GM12878 (cell line): ENCODE results near the gene TAPT1. TPM values are rescaled to one million over a fixed set of nuclear protein-coding genes. Genes with fewer than 3 reads are reported as not detected.

ENCODE experiments used
- ATAC-seq: fragments of 200-7000 bp; cut with Tn5 transposase; 3 replicates; pipeline ENCODE4 v1.9.1; 2020; ENCODE audit warnings: mild to moderate bottlenecking, moderate library complexity
- BruUV-seq: library from RNA; stranded (reverse); fragments of 400-500 nt; replicated peaks from 2 replicates; lab custom pipeline; 2021; lab: Mats Ljungman, UMichigan
- CTCF ChIA-PET: fragments of 300-600 bp; sonication (Branson Sonifier 250); formaldehyde crosslinking; extraction: SDS; loops from one replicate; lab custom pipeline; 2021; ENCODE audit warnings: inconsistent platforms; lab: Yijun Ruan, JAX
- POLR2A ChIA-PET: fragments of 350-600 bp; formaldehyde crosslinking; extraction: SDS; loops from one replicate; lab custom pipeline; 2021; ENCODE audit warnings: inconsistent platforms; lab: Charles Lee
- RAD21 ChIA-PET: fragments of 300-600 bp; sonication (Branson Sonifier 250); formaldehyde crosslinking; loops from one replicate; lab custom pipeline; 2023; ENCODE audit warnings: antibody characterized with exemption; ENCODE audit not compliant: unreplicated experiment; lab: Charles Lee
- SMC1A ChIA-PET: fragments of 300-600 bp; sonication (Branson Sonifier 250); formaldehyde crosslinking; loops from one replicate; lab custom pipeline; 2023; ENCODE audit not compliant: unreplicated experiment, uncharacterized antibody; lab: Charles Lee
- DNase-seq: peaks from one replicate; pipeline ENCODE4 v3.0.0-alpha.2; 2011; ENCODE audit warnings: low read depth, low spot score
- FAIRE-seq: peaks from 3 replicates; lab custom pipeline; 2011; peaks lifted over from hg19 to GRCh38; lab: Jason Lieb, UNC
- H2AFZ ChIP-seq: 2 replicates; pipeline ENCODE4 v1.6.0; 2011; ENCODE audit warnings: low read depth, low read length, control low read depth; ENCODE audit not compliant: control insufficient read depth
- H3K27ac ChIP-seq: 2 replicates; pipeline ENCODE4 v1.5.1; 2011; ENCODE audit warnings: control low read depth; ENCODE audit not compliant: control insufficient read depth, insufficient read depth
- H3K27me3 ChIP-seq, 2 experiments: replicated peaks in 1 of 2; 2 replicates each; pipeline versions ENCODE4 v1.6.0 to v1.6.1; 2011; ENCODE audit warnings: low read length in 1 of 2; ENCODE audit not compliant: control insufficient read depth in 2 of 2, insufficient read depth in 2 of 2
- H3K36me3 ChIP-seq, 2 experiments: 2 replicates each; pipeline ENCODE4 v1.5.1; 2011; ENCODE audit warnings: low read length in 1 of 2; ENCODE audit not compliant: control insufficient read depth in 2 of 2, insufficient read depth in 2 of 2
- H3K4me1 ChIP-seq: 2 replicates; pipeline ENCODE4 v1.6.1; 2011; ENCODE audit warnings: mild to moderate bottlenecking, low read length, moderate library complexity, mixed read lengths; ENCODE audit not compliant: control insufficient read depth, insufficient read depth
- H3K4me2 ChIP-seq: 2 replicates; pipeline ENCODE4 v1.6.0; 2011; ENCODE audit warnings: control low read depth; ENCODE audit not compliant: control insufficient read depth, insufficient read depth
- H3K4me3 ChIP-seq: fragments of 200-600 bp; sonication (generic); 2 replicates; pipeline ENCODE4 v1.5.1; 2016
- H3K79me2 ChIP-seq: 2 replicates; pipeline ENCODE4 v1.6.0; 2011; ENCODE audit warnings: low read length; ENCODE audit not compliant: control insufficient read depth, insufficient read depth
- H3K9ac ChIP-seq: 2 replicates; pipeline ENCODE4 v1.8.0; 2011; ENCODE audit warnings: low read length, control low read depth, mixed read lengths; ENCODE audit not compliant: control insufficient read depth, insufficient read depth
- H3K9me3 ChIP-seq: replicated peaks from 3 replicates; pipeline ENCODE4 v1.5.1; 2011; ENCODE audit warnings: mild to moderate bottlenecking, low read length; ENCODE audit not compliant: control insufficient read depth, insufficient read depth
- H4K20me1 ChIP-seq: 2 replicates; pipeline ENCODE4 v1.6.0; 2011; ENCODE audit not compliant: control insufficient read depth, insufficient read depth
- CHD4 ChIP-seq: fragments of 200-600 bp; sonication (generic); IDR thresholded peaks from 2 replicates; pipeline ENCODE4 v1.6.1; 2016; ENCODE audit warnings: mild to moderate bottlenecking
- EZH2 ChIP-seq: IDR thresholded peaks from 2 replicates; pipeline ENCODE4 v1.6.1; 2012; ENCODE audit warnings: low read depth, mild to moderate bottlenecking, control low read depth, inconsistent platforms, low read length, borderline replicate concordance; ENCODE audit not compliant: control insufficient read depth
- IKZF1 ChIP-seq: fragments of 450-650 bp; conservative IDR thresholded peaks from 2 replicates; pipeline ENCODE4 v1.6.1; 2017; ENCODE audit warnings: antibody characterized with exemption, mild to moderate bottlenecking
- IRF4 ChIP-seq: IDR thresholded peaks from 2 replicates; pipeline ENCODE4 v1.6.1; 2011; ENCODE audit warnings: low read depth, low read length
- LARP7 ChIP-seq: fragments of 450-650 bp; IDR thresholded peaks from 2 replicates; pipeline ENCODE4 v1.6.1; 2017; ENCODE audit warnings: mild to moderate bottlenecking
- MTA2 ChIP-seq: fragments of 450-650 bp; IDR thresholded peaks from 2 replicates; pipeline ENCODE4 v1.6.1; 2016; ENCODE audit warnings: low read depth, mild to moderate bottlenecking, moderate library complexity
- NBN ChIP-seq: fragments of 450-650 bp; IDR thresholded peaks from 2 replicates; pipeline ENCODE4 v1.6.1; 2016
- NFIC ChIP-seq: IDR thresholded peaks from 2 replicates; pipeline ENCODE4 v1.6.1; 2012; ENCODE audit warnings: low read depth, mild to moderate bottlenecking, inconsistent platforms, low read length, moderate library complexity
- POLR2A ChIP-seq: IDR thresholded peaks from 2 replicates; pipeline ENCODE4 v1.6.1; 2011; ENCODE audit warnings: low read depth, mild to moderate bottlenecking, low read length
- SIX5 ChIP-seq: IDR thresholded peaks from 2 replicates; pipeline ENCODE4 v1.6.1; 2011; ENCODE audit warnings: mild to moderate bottlenecking, low read depth, low read length, moderate library complexity; ENCODE audit not compliant: severe bottlenecking
- ZNF217 ChIP-seq: fragments of 450-650 bp; IDR thresholded peaks from 2 replicates; pipeline ENCODE4 v1.6.1; 2017; ENCODE audit warnings: antibody characterized with exemption, mild to moderate bottlenecking
- in situ Hi-C: fragments of 300-500 bp; cut with MboI; formaldehyde crosslinking; loops from 9 replicates; pipeline ENCODE4 v1.14.3; 2018; ENCODE audit warnings: mixed read lengths
- intact Hi-C: fragments of 100-400 bp; cut with micrococcal nuclease; formaldehyde crosslinking; loops from one replicate; pipeline ENCODE4 v1.14.2; 2022; ENCODE audit not compliant: unreplicated experiment
- polyA plus RNA-seq, 11 experiments: library from polyadenylated mRNA; depleted of rRNA in 4 of 11; unstranded in 6 of 11; stranded (reverse) in 5 of 11; fragments of >200 nt; fragmentation: Nextera tagmentation in 4 of 11; fragmentation: Illumina TruSeq in 1 of 11; extraction: Ambion mirVana in 4 of 11; extraction: Trizol in 1 of 11; gene quantifications; 1 replicate in 1 of 11; 2 replicates in 10 of 11; pipeline versions ENCODE4 v1.2.1 to v1.2.3, GENCODE V29; 2011 to 2016; ENCODE audit warnings: inconsistent platforms in 2 of 11, missing spikeins in 2 of 11, low read depth in 1 of 11
- total RNA-seq, 4 experiments: library from RNA; depleted of rRNA in 3 of 4; stranded (reverse); fragments of >200 nt in 3 of 4; fragmentation: Illumina TruSeq in 1 of 4; extraction: Trizol in 1 of 4; gene quantifications; 2 replicates each; pipeline versions ENCODE4 v1.2.1 to v1.2.3, GENCODE V29; 2013 to 2021
- TF ChIP-seq, protein P1 (sequence below): IDR thresholded peaks from 2 replicates; pipeline ENCODE4 v1.6.1; 2012; ENCODE audit warnings: low read length, inconsistent platforms
- TF ChIP-seq, protein P2 (sequence below): fragments of 450-650 bp; IDR thresholded peaks from 2 replicates; pipeline ENCODE4 v1.6.1; 2017; ENCODE audit warnings: low read depth, mild to moderate bottlenecking, moderate library complexity
- TF ChIP-seq, protein P3 (sequence below): fragments of 450-650 bp; IDR thresholded peaks from 2 replicates; pipeline ENCODE4 v1.6.1; 2016; ENCODE audit warnings: mild to moderate bottlenecking, moderate library complexity, borderline replicate concordance
- TF ChIP-seq, protein P4 (sequence below): IDR thresholded peaks from 2 replicates; pipeline ENCODE4 v1.6.1; 2011; ENCODE audit warnings: mild to moderate bottlenecking, low read depth, low read length, moderate library complexity; ENCODE audit not compliant: insufficient replicate concordance

Gene TAPT1
- total and polyA plus RNA-seq, 10 of the 15 experiments (the other 5 are each of a cell fraction or from before 2014, with no cell fraction given), result 0.91 to 23.3 (median 9.5) TPM

DNA sequence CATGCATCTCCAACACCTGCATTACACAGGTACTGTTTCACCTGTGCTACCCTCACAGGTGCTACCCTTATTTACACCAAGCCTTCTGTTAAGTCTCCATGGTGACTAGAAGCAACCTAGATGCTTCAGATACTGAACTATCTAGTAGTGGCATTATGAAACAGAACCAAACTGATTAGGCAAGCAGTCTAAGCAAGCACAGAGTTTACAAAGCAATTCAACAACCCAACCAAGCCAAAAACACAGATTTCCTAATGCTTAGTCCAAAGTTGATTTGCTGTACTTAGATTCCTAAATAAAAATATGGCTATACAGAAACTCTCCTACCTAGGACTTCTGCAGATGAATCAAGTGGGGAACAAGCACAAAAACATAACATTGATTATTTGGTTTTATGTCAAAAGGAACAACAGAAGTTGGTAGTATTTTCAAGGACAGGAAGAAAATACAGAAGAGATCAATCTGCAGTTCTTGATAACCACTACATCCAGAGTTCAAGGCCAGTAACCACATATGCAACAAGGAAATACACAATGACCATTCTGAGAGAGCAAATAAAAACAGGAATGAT is 3.2 kb downstream of the TAPT1 start (continued):
- no peak for TF ChIP-seq MTA2
- no peak for TF ChIP-seq NFIC

DNA sequence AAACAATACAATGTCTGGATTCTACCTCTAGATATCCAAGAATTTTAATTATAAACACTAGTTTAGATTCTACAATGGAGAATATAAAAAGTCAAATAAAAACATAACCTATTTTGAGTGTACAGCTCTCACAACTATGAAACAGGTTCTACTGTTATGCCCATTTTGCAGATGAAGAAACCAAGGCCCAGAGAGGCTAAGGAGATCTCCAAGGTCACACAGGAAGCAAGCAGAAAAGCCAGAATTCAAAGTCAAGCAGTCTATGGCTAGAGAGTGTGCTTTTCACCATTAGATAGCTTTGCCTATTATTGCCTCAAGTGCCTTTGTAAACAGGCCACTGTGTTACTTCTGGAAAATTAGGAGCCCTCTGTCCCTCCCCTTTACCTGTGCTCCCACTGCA is 7.3 kb downstream of the TAPT1 start:
- ChIA-PET CTCF (interaction anchor here (0.8 to 4.5 kb wide), 8 partner anchors 9 to 46 kb away, joined by 3 to 33 read pairs (median 8); no protein-coding TSS in a partner anchor), POLR2A (interaction anchor here (0.8 kb wide), 1 partner anchor 8 kb away, joined by 4 read pairs; no protein-coding TSS in a partner anchor), SMC1A (interaction anchor here (0.6 to 3.4 kb wide), 5 partner anchors 11 to 244 kb away, joined by 3 to 13 read pairs (median 5); no protein-coding TSS in a partner anchor), RAD21 (interaction anchor here (1.0 kb wide), 1 partner anchor 13 kb away, joined by 3 read pairs; no protein-coding TSS in a partner anchor)
- H3K79me2 ChIP-seq, result peaks cover 30% of the 10 kb centered on the region
- no peaks in the 10 kb centered on the region for H3K27me3 ChIP-seq
- no peak overlapping the region for H3K9ac ChIP-seq
- BruUV-seq, result no TSS peak
- no peak overlapping the region for H2AFZ ChIP-seq
- FAIRE-seq (no peak), ATAC-seq (no peak), DNase-seq (no peak)
- H3K4me1 ChIP-seq, result peaks cover 11% of the 10 kb centered on the region
- no peak overlapping the region for H3K4me3 ChIP-seq
- intact Hi-C loops, result loop anchor here (10.0 kb wide), 1 partner anchor 444 kb away; the partner anchor contains the start of gene CD38
- H3K36me3 ChIP-seq, result peaks cover 0 to 5% of the 10 kb centered on the region in 2 experiments; a peak in 1 of 4 replicates
- no peaks in the 10 kb centered on the region for H3K9me3 ChIP-seq
- in situ Hi-C loops, result no loop called here
- no peak overlapping the region for H3K4me2 ChIP-seq
- H3K27ac ChIP-seq, result no peak overlapping the region
- 0 out of 2 replicates have a peak, but pooled peaks cover 5% of the 10 kb centered on the region for H4K20me1 ChIP-seq
- TF ChIP-seq POLR2A (no peak), ZNF217 (no peak), SIX5 (no peak), IRF4 (no peak), IKZF1 (no peak), NBN (no peak), CHD4 (no peak), LARP7 (no peak), EZH2 (no peak)
- TF ChIP-seq, protein P1, sequence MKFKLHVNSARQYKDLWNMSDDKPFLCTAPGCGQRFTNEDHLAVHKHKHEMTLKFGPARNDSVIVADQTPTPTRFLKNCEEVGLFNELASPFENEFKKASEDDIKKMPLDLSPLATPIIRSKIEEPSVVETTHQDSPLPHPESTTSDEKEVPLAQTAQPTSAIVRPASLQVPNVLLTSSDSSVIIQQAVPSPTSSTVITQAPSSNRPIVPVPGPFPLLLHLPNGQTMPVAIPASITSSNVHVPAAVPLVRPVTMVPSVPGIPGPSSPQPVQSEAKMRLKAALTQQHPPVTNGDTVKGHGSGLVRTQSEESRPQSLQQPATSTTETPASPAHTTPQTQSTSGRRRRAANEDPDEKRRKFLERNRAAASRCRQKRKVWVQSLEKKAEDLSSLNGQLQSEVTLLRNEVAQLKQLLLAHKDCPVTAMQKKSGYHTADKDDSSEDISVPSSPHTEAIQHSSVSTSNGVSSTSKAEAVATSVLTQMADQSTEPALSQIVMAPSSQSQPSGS, result no peak
- TF ChIP-seq, protein P2, sequence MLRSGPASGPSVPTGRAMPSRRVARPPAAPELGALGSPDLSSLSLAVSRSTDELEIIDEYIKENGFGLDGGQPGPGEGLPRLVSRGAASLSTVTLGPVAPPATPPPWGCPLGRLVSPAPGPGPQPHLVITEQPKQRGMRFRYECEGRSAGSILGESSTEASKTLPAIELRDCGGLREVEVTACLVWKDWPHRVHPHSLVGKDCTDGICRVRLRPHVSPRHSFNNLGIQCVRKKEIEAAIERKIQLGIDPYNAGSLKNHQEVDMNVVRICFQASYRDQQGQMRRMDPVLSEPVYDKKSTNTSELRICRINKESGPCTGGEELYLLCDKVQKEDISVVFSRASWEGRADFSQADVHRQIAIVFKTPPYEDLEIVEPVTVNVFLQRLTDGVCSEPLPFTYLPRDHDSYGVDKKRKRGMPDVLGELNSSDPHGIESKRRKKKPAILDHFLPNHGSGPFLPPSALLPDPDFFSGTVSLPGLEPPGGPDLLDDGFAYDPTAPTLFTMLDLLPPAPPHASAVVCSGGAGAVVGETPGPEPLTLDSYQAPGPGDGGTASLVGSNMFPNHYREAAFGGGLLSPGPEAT, result no peak
- TF ChIP-seq, protein P3, sequence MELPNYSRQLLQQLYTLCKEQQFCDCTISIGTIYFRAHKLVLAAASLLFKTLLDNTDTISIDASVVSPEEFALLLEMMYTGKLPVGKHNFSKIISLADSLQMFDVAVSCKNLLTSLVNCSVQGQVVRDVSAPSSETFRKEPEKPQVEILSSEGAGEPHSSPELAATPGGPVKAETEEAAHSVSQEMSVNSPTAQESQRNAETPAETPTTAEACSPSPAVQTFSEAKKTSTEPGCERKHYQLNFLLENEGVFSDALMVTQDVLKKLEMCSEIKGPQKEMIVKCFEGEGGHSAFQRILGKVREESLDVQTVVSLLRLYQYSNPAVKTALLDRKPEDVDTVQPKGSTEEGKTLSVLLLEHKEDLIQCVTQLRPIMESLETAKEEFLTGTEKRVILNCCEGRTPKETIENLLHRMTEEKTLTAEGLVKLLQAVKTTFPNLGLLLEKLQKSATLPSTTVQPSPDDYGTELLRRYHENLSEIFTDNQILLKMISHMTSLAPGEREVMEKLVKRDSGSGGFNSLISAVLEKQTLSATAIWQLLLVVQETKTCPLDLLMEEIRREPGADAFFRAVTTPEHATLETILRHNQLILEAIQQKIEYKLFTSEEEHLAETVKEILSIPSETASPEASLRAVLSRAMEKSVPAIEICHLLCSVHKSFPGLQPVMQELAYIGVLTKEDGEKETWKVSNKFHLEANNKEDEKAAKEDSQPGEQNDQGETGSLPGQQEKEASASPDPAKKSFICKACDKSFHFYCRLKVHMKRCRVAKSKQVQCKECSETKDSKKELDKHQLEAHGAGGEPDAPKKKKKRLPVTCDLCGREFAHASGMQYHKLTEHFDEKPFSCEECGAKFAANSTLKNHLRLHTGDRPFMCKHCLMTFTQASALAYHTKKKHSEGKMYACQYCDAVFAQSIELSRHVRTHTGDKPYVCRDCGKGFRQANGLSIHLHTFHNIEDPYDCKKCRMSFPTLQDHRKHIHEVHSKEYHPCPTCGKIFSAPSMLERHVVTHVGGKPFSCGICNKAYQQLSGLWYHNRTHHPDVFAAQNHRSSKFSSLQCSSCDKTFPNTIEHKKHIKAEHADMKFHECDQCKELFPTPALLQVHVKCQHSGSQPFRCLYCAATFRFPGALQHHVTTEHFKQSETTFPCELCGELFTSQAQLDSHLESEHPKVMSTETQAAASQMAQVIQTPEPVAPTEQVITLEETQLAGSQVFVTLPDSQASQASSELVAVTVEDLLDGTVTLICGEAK, result no peak
- TF ChIP-seq, protein P4, sequence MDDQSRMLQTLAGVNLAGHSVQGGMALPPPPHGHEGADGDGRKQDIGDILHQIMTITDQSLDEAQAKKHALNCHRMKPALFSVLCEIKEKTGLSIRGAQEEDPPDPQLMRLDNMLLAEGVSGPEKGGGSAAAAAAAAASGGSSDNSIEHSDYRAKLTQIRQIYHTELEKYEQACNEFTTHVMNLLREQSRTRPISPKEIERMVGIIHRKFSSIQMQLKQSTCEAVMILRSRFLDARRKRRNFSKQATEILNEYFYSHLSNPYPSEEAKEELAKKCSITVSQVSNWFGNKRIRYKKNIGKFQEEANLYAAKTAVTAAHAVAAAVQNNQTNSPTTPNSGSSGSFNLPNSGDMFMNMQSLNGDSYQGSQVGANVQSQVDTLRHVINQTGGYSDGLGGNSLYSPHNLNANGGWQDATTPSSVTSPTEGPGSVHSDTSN, result no peak
